K562 (cell line): ENCODE results near the gene SLC25A10. TPM values are rescaled to one million over a fixed set of nuclear protein-coding genes. Genes with fewer than 3 reads are reported as not detected.

ENCODE experiments used
- CUX1 ChIP-seq: fragments of 200-800 bp; sonication (Bioruptor generic); IDR thresholded peaks from 2 replicates; pipeline ENCODE4 v1.6.1; 2016; ENCODE audit warnings: missing genetic modification characterization, missing compliant biosample characterization
- FOXK2 ChIP-seq, 2 experiments: fragments of 450-650 bp; IDR thresholded peaks in 1 of 2; conservative IDR thresholded peaks in 1 of 2; 2 replicates each; pipeline ENCODE4 v1.6.1; 2016; ENCODE audit warnings: low read depth in 2 of 2, mild to moderate bottlenecking in 1 of 2
- FOXP1 ChIP-seq: sonication (generic); formaldehyde crosslinking; IDR thresholded peaks from 2 replicates; pipeline ENCODE4 v1.8.0; 2022; ENCODE audit warnings: mild to moderate bottlenecking, missing genetic modification reagents
- HSF4 ChIP-seq: fragments of 250-450 bp; sonication (Bioruptor Pico); IDR thresholded peaks from 2 replicates; pipeline ENCODE4 v2.1.2; 2022; ENCODE audit warnings: mild to moderate bottlenecking, moderate library complexity, borderline replicate concordance
- KDM2B ChIP-seq: fragments of 250-450 bp; sonication (Bioruptor Pico); IDR thresholded peaks from 2 replicates; pipeline ENCODE4 v1.8.0; 2021; ENCODE audit warnings: mild to moderate bottlenecking, moderate library complexity
- MITF ChIP-seq: IDR thresholded peaks from 2 replicates; pipeline ENCODE4 v1.6.1; 2014; ENCODE audit warnings: antibody characterized with exemption
- NFE2 ChIP-seq: IDR thresholded peaks from 2 replicates; pipeline ENCODE4 v1.6.1; 2014; ENCODE audit warnings: antibody characterized with exemption, low read depth
- NR4A1 ChIP-seq, 2 experiments: fragments of 250-450 bp in 1 of 2; fragments of 450-650 bp in 1 of 2; sonication (Bioruptor Pico) in 1 of 2; IDR thresholded peaks; 2 replicates each; pipeline versions ENCODE4 v1.4.0 to v1.6.1; 2016 to 2020; ENCODE audit warnings: mild to moderate bottlenecking in 2 of 2, missing compliant biosample characterization in 1 of 2, missing genetic modification characterization in 1 of 2, moderate library complexity in 1 of 2
- PBX2 ChIP-seq, 2 experiments: IDR thresholded peaks in 1 of 2; conservative IDR thresholded peaks in 1 of 2; 2 replicates each; pipeline ENCODE4 v1.6.1; 2016; ENCODE audit warnings: low read depth in 2 of 2, mild to moderate bottlenecking in 1 of 2, missing compliant biosample characterization in 1 of 2, missing genetic modification characterization in 1 of 2, moderate library complexity in 1 of 2
- SIN3A ChIP-seq, 2 experiments: fragments of 150-350 bp in 1 of 2; IDR thresholded peaks; 2 replicates each; pipeline ENCODE4 v1.6.1; 2011 to 2016; ENCODE audit warnings: borderline replicate concordance in 2 of 2, low read depth in 2 of 2, low read length in 2 of 2, mild to moderate bottlenecking in 2 of 2, moderate library complexity in 2 of 2; ENCODE audit not compliant: control insufficient read depth in 1 of 2
- TCFL5 ChIP-seq: fragments of 250-450 bp; sonication (Bioruptor Pico); conservative IDR thresholded peaks from 2 replicates; pipeline ENCODE4 v1.6.1; 2021; ENCODE audit warnings: mild to moderate bottlenecking, moderate library complexity, matching md5 sums
- ZBED1 ChIP-seq: IDR thresholded peaks from 2 replicates; pipeline ENCODE4 v1.6.1; 2014
- ZNF143 ChIP-seq: sonication (generic); formaldehyde crosslinking; IDR thresholded peaks from 2 replicates; pipeline ENCODE4 v1.9.0; 2022; ENCODE audit warnings: mild to moderate bottlenecking, missing genetic modification reagents
- ZNF174 ChIP-seq: fragments of 250-450 bp; sonication (Bioruptor Pico); IDR thresholded peaks from 2 replicates; pipeline ENCODE4 v1.4.0; 2020; ENCODE audit warnings: mild to moderate bottlenecking
- polyA plus RNA-seq, 8 experiments: library from polyadenylated mRNA; depleted of rRNA in 4 of 8; stranded (reverse) in 5 of 8; unstranded in 3 of 8; fragments of >200 nt; fragmentation: Nextera tagmentation in 2 of 8; fragmentation: Illumina TruSeq in 1 of 8; extraction: Ambion mirVana in 2 of 8; extraction: Trizol in 1 of 8; gene quantifications; 2 replicates each; pipeline versions ENCODE4 v1.2.1 to v1.2.3, GENCODE V29; 2011 to 2014; ENCODE audit warnings: inconsistent platforms in 1 of 8, missing spikeins in 1 of 8
- total RNA-seq, 7 experiments: library from RNA; depleted of rRNA in 6 of 7; stranded (reverse); fragments of >200 nt in 6 of 7; fragmentation: Illumina TruSeq in 2 of 7; extraction: Trizol in 2 of 7; gene quantifications; 2 replicates each; pipeline versions ENCODE4 v1.2.1 to v1.2.3, GENCODE V29; 2011 to 2021; ENCODE audit warnings: low replicate concordance in 1 of 7

The SLC25A10 gene
- total and polyA plus RNA-seq, 9 of the 15 experiments (the other 6 are each of a cell fraction or from before 2014, with no cell fraction given) = 0.10 to 85.6 (median 34.3) TPM

GRCh38 chr17:81722184-81723120 is 10.4 kb downstream of the SLC25A10 start (continued):
- no peak for TF ChIP-seq PBX2 (CRISPR knock-in tag; IDR thresholded peaks at IDR 0.05; ENCODE audit: low read depth)
- 0 out of 2 replicates have a peak, but pooled peaks have one; percentile 7 for TF ChIP-seq PBX2 (tag; conservative IDR thresholded peaks at IDR 0.05; ENCODE audit: low read depth)
- no peak for TF ChIP-seq NR4A1 (CRISPR knock-in tag; IDR thresholded peaks at IDR 0.05)
- no peak for TF ChIP-seq NR4A1 (tag; IDR thresholded peaks at IDR 0.05)
- TF ChIP-seq ZNF143 = no peak
- TF ChIP-seq CUX1 (CRISPR knock-in tag) = no peak
- no peak for TF ChIP-seq KDM2B (CRISPR knock-in tag)
- TF ChIP-seq ZBED1 = no peak
- TF ChIP-seq MITF = no peak
- TF ChIP-seq NFE2 = peak; percentile 92
- TF ChIP-seq HSF4 (CRISPR knock-in tag) = no peak
- no peak for TF ChIP-seq SIN3A (IDR thresholded peaks at IDR 0.05; ENCODE audit: borderline replicate concordance in 2 of 2, control insufficient read depth in 1 of 2, low read depth in 2 of 2, low read length in 2 of 2)
- no peak for TF ChIP-seq ZNF174
- no peak for TF ChIP-seq FOXK2 (conservative IDR thresholded peaks at IDR 0.05 in 1 of 2, IDR thresholded peaks at IDR 0.05 in 1 of 2; ENCODE audit: low read depth in 2 of 2)
- no peak for TF ChIP-seq FOXP1 (CRISPR knock-in tag)
- no peak for TF ChIP-seq TCFL5 (CRISPR knock-in tag)
